Measurements from ENCODE around the gene CYSTM1.

The CYSTM1 gene

GRCh38 chr5:140284013-140284412 is 109.0 kb downstream of the CYSTM1 start:
- H3K4me1 ChIP-seq (ENCODE audit: insufficient read depth, low read length): no peaks in the 10 kb centered on the region
- H3K79me2 ChIP-seq (ENCODE audit: insufficient read depth, low read length): peaks cover 65% of the 10 kb centered on the region
- no peak for DNase-seq
- TF ChIP-seq CTCF (IDR thresholded peaks at IDR 0.05; ENCODE audit: borderline replicate concordance, extremely low read depth, low read length, poor library complexity, severe bottlenecking): no peak
- TF ChIP-seq EZH2 (IDR thresholded peaks at IDR 0.05; ENCODE audit: borderline replicate concordance, low read depth, low read length, severe bottlenecking): no peak
- peaks cover 4% of the 10 kb centered on the region; the same call in 1 of the 2 replicates for H4K20me1 ChIP-seq (ENCODE audit: insufficient read depth, low read length)
- no peak for ATAC-seq (ENCODE audit: insufficient read depth, low read depth)
- H2AFZ ChIP-seq (ENCODE audit: low read depth, low read length): no peak overlapping the region
- H3K36me3 ChIP-seq (ENCODE audit: insufficient read depth, low read length): peaks cover 4% of the 10 kb centered on the region; the same call in 1 of the 2 replicates
- H3K27ac ChIP-seq (ENCODE audit: low read length): no peak overlapping the region
- H3K4me3 ChIP-seq (ENCODE audit: low read depth in 1 of 2, low read length in 2 of 2): no peak overlapping the region
- no peak overlapping the region for H3K9ac ChIP-seq (ENCODE audit: low read depth, low read length)
- no peak overlapping the region for H3K4me2 ChIP-seq (ENCODE audit: insufficient read depth, low read length)
- H3K27me3 ChIP-seq (ENCODE audit: insufficient read depth, low read length, poor library complexity): no peaks in the 10 kb centered on the region
- H3K9me3 ChIP-seq (ENCODE audit: insufficient read depth, low read length, severe bottlenecking): no peaks in the 10 kb centered on the region

- Histone ChIP-seq H3K36me3 (ENCODE audit: insufficient read depth, low read length) (no peaks in the 10 kb centered on the region; the same call in 1 of the 2 replicates), H3K9me3 (ENCODE audit: insufficient read depth, low read length, severe bottlenecking) (no peaks in the 10 kb centered on the region), H3K27me3 (ENCODE audit: insufficient read depth, low read length, poor library complexity) (no peaks in the 10 kb centered on the region), H3K27ac (ENCODE audit: low read length) (no peak overlapping the region), H3K4me2 (ENCODE audit: insufficient read depth, low read length) (no peak overlapping the region), H3K9ac (ENCODE audit: low read depth, low read length) (no peak overlapping the region), H4K20me1 (ENCODE audit: insufficient read depth, low read length) (peaks cover 14% of the 10 kb centered on the region), H3K79me2 (ENCODE audit: insufficient read depth, low read length) (peaks cover 83% of the 10 kb centered on the region), H3K4me3 (ENCODE audit: low read depth in 1 of 2, low read length in 2 of 2) (no peak overlapping the region), H2AFZ (ENCODE audit: low read depth, low read length) (no peak overlapping the region), H3K4me1 (ENCODE audit: insufficient read depth, low read length) (no peaks in the 10 kb centered on the region)
- DNase-seq: no peak
- TF ChIP-seq EZH2 (IDR thresholded peaks at IDR 0.05; ENCODE audit: borderline replicate concordance, low read depth, low read length, severe bottlenecking): no peak
- no peak for TF ChIP-seq CTCF (IDR thresholded peaks at IDR 0.05; ENCODE audit: borderline replicate concordance, extremely low read depth, low read length, poor library complexity, severe bottlenecking)
- ATAC-seq (ENCODE audit: insufficient read depth, low read depth): no peak
Measured at GRCh38 chr5:140286424-140286823, 111.4 kb downstream of the CYSTM1 start.

- peaks cover 2% of the 10 kb centered on the region for H3K4me1 ChIP-seq (ENCODE audit: insufficient read depth, low read length)
- no peak overlapping the region for H3K27ac ChIP-seq (ENCODE audit: low read length)
- DNase-seq: no peak
- no peak overlapping the region for H3K4me2 ChIP-seq (ENCODE audit: insufficient read depth, low read length)
- H3K36me3 ChIP-seq (ENCODE audit: insufficient read depth, low read length): no peaks in the 10 kb centered on the region
- H3K79me2 ChIP-seq (ENCODE audit: insufficient read depth, low read length): peaks cover 90% of the 10 kb centered on the region
- H3K4me3 ChIP-seq (ENCODE audit: low read depth in 1 of 2, low read length in 2 of 2): no peak overlapping the region
- no peaks in the 10 kb centered on the region for H3K9me3 ChIP-seq (ENCODE audit: insufficient read depth, low read length, severe bottlenecking)
- no peak for ATAC-seq (ENCODE audit: insufficient read depth, low read depth)
- H2AFZ ChIP-seq (ENCODE audit: low read depth, low read length): no peak overlapping the region
- TF ChIP-seq CTCF (IDR thresholded peaks at IDR 0.05; ENCODE audit: borderline replicate concordance, extremely low read depth, low read length, poor library complexity, severe bottlenecking) (no peak), EZH2 (IDR thresholded peaks at IDR 0.05; ENCODE audit: borderline replicate concordance, low read depth, low read length, severe bottlenecking) (no peak)
- H3K9ac ChIP-seq (ENCODE audit: low read depth, low read length): no peak overlapping the region
- H3K27me3 ChIP-seq (ENCODE audit: insufficient read depth, low read length, poor library complexity): no peaks in the 10 kb centered on the region
- H4K20me1 ChIP-seq (ENCODE audit: insufficient read depth, low read length): peaks cover 14% of the 10 kb centered on the region
Measured at GRCh38 chr5:140287801-140288521, 113.0 kb downstream of the CYSTM1 start.
